ENCODE measurements around the gene CBLN3.

CBLN3 gene

DNA sequence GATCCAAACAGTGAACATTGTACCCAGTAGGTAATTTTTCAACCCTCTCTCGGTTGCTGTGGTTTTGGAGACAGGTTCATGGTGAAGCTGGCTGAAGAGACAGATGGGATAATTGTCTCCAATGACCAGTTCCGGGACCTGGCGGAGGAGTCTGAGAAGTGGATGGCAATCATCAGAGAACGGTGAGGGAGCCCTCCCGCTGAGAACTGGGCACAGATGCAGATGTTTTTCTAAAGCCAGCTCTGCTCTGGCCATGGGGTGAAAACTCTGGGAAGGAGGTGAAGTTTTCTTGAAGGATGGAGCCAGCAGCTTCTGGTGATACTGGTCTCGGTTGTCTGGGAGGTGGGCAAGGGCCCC is 6.5 kb upstream of the CBLN3 start:
- H3K4me1 Mint-ChIP-seq (ENCODE audit: low read depth in 2 of 2) = peaks cover 35 to 38% of the 10 kb centered on the region in 2 donors
- no peaks in the 10 kb centered on the region for H3K27me3 Mint-ChIP-seq
- H3K36me3 Mint-ChIP-seq (ENCODE audit: insufficient read depth) = peaks cover 67% of the 10 kb centered on the region
- DNase-seq = no peak
- peak overlapping the region; percentile 24 to 31 for H3K27ac Mint-ChIP-seq
- no peaks in the 10 kb centered on the region for H3K9me3 Mint-ChIP-seq
- ATAC-seq (replicated peaks) = no peak
- no peak overlapping the region for H3K4me3 Mint-ChIP-seq

DNA sequence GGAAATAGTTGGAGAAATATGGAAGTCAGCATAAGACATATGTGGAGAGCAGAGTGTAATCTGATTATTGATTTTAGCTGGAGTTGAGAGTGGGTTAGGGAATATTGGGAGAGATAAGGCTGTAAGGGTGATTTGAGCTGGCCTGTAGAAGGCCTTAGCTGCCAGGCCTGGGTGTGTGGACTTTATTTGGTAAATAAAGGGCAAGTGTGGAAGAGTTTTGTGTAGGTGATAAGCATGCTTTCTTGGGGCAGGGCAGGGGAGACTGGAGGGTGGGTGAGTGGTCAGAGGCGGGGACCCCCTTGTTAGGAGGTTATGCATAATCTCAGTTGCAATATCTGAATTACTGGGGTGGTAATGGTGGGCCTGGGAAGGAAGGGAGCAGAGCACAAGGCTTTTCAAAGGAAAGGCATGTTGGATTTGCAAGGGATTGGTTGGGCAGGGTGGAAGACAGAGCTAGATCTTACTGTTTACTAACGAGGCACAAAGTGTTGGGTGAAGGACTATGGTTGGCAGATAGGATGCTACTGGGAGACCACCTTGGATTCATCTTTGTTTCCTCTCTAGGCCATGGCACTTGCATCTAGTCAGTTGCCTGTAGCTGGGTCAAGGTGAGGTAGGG is 5.8 kb upstream of the CBLN3 start:
- H3K9me3 Mint-ChIP-seq = no peaks in the 10 kb centered on the region
- DNase-seq = no peak
- peaks cover 74% of the 10 kb centered on the region for H3K36me3 Mint-ChIP-seq (ENCODE audit: insufficient read depth)
- H3K27me3 Mint-ChIP-seq = no peaks in the 10 kb centered on the region
- no peak for ATAC-seq (replicated peaks)
- peaks cover 37 to 40% of the 10 kb centered on the region in 2 donors for H3K4me1 Mint-ChIP-seq (ENCODE audit: low read depth in 2 of 2)
- H3K4me3 Mint-ChIP-seq = no peak overlapping the region
- H3K27ac Mint-ChIP-seq = peak overlapping the region; percentile 24 to 31

DNA sequence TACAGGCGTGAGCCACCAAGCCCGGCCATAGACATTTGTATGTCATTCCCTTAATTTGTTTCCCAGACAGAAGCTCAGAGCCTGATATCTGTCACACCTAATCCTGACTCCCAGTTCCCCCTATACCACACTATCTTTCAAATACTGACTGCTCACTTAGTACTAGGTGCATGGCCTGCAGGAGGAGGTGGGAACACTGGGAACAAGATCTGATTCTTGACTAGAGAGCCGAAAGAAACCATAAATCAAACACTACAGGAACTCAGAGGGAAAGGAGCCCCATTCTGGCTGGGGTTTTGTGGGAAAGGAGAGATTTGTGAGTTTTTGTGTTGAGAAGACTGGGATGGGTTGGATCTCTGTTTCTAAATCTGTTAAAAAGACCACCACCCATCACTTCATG is 5.2 kb upstream of the CBLN3 start:
- Mint-ChIP-seq H3K27me3 (no peaks in the 10 kb centered on the region), H3K4me1 (ENCODE audit: low read depth in 2 of 2) (peaks cover 38 to 40% of the 10 kb centered on the region in 2 donors), H3K36me3 (ENCODE audit: insufficient read depth) (peaks cover 74% of the 10 kb centered on the region), H3K4me3 (no peak overlapping the region), H3K27ac (peak overlapping the region in 1 of 2 donors; percentile 24), H3K9me3 (no peaks in the 10 kb centered on the region)
- ATAC-seq (replicated peaks) = no peak
- DNase-seq = no peak

DNA sequence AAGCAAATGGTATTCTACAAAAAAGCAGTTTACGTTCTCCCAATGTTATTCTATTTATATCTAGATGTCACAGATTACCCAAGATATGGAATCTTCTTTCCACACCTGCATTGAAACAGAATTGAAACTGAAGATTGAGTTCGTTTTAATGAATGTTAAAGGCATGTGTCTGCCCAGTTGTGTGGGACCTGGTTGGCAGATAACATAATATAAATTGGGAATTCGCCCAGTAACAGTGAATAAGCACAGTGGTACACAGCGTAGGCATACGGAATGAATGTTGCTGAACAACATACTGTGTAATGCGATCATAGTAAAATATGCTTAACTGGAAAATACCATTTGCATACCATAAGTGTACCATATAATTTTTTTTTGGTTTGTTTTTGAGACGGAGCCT is 4.6 kb upstream of the CBLN3 start:
- H3K9me3 Mint-ChIP-seq = no peaks in the 10 kb centered on the region
- ATAC-seq (replicated peaks) (no peak), DNase-seq (no peak)
- no peak overlapping the region for H3K4me3 Mint-ChIP-seq
- H3K4me1 Mint-ChIP-seq (ENCODE audit: low read depth in 2 of 2) = peaks cover 43 to 44% of the 10 kb centered on the region in 2 donors
- H3K27me3 Mint-ChIP-seq = no peaks in the 10 kb centered on the region
- peaks cover 72% of the 10 kb centered on the region for H3K36me3 Mint-ChIP-seq (ENCODE audit: insufficient read depth)
- peak overlapping the region in 1 of 2 donors; percentile 24 for H3K27ac Mint-ChIP-seq

DNA sequence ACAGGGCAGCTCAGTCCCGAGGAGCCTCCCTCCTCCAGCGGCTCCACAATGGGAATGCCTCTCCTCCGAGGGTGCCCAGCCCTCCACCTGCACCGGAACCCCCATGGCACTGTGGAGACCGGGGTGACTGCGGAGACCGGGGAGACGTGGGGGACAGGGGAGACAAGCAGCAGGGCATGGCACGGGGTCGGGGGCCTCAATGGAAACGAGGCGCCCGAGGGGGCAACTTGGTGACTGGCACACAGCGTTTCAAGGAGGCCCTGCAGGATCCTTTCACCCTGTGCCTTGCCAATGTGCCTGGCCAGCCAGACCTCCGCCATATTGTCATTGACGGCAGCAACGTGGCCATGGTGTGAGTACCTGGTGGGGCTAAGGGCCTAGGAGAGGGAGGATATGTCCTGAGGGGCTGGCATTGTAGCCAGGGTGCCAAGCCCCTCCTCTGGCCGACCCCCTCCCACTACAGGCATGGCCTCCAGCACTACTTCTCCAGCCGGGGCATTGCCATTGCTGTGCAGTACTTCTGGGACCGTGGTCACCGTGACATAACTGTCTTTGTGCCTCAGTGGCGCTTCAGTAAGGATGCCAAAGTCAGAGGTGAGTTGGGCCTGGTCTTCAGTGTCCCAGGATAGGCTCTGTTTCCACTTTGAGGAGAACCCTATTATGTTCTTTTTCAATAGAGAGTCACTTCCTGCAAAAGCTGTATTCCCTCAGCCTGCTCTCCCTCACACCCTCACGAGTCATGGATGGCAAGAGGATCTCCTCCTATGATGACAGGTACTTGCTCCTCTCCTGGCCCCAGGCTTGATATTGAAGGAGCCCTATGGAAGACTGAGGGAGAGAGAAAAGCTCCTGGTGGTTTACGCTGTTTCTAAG is 3.0 kb upstream of the CBLN3 start:
- ATAC-seq (replicated peaks) = no peak
- Mint-ChIP-seq H3K36me3 (ENCODE audit: insufficient read depth) (peaks cover 65% of the 10 kb centered on the region), H3K4me1 (ENCODE audit: low read depth in 2 of 2) (peaks cover 39 to 44% of the 10 kb centered on the region in 2 donors), H3K27ac (peak overlapping the region; percentile 97 to 99), H3K9me3 (no peaks in the 10 kb centered on the region), H3K27me3 (no peaks in the 10 kb centered on the region), H3K4me3 (peak overlapping the region; percentile 84 to 86)
- DNase-seq = no peak

DNA sequence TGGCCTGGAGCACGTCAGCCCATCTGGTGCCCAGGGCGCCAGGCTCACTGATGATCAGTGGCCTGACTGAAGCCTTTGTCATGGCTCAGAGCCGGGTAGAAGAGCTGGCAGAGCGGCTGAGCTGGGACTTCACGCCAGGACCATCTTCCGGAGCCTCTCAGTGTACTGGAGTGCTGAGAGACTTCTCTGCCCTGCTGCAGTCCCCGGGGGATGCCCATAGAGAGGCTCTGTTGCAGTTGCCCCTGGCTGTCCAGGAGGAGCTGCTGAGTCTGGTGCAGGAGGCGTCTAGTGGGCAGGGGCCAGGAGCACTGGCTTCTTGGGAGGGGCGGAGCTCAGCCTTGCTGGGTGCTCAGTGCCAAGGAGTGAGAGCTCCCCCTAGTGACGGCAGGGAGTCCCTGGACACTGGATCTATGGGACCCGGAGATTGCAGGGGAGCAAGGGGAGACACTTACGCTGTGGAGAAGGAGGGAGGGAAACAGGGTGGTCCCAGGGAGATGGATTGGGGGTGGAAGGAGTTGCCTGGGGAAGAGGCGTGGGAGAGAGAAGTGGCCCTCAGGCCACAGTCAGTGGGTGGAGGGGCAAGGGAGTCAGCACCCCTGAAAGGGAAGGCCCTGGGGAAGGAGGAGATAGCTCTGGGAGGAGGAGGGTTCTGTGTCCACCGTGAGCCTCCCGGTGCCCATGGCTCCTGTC is 2.2 kb upstream of the CBLN3 start:
- Mint-ChIP-seq H3K36me3 (ENCODE audit: insufficient read depth) (peaks cover 57% of the 10 kb centered on the region), H3K4me3 (peak overlapping the region; percentile 84 to 86), H3K4me1 (ENCODE audit: low read depth in 2 of 2) (peaks cover 34 to 39% of the 10 kb centered on the region in 2 donors), H3K27ac (peak overlapping the region; percentile 97 to 99), H3K27me3 (no peaks in the 10 kb centered on the region), H3K9me3 (no peaks in the 10 kb centered on the region)
- peak; percentile 85 to 87 (median 87) for DNase-seq
- ATAC-seq (replicated peaks) = peak; percentile 54

DNA sequence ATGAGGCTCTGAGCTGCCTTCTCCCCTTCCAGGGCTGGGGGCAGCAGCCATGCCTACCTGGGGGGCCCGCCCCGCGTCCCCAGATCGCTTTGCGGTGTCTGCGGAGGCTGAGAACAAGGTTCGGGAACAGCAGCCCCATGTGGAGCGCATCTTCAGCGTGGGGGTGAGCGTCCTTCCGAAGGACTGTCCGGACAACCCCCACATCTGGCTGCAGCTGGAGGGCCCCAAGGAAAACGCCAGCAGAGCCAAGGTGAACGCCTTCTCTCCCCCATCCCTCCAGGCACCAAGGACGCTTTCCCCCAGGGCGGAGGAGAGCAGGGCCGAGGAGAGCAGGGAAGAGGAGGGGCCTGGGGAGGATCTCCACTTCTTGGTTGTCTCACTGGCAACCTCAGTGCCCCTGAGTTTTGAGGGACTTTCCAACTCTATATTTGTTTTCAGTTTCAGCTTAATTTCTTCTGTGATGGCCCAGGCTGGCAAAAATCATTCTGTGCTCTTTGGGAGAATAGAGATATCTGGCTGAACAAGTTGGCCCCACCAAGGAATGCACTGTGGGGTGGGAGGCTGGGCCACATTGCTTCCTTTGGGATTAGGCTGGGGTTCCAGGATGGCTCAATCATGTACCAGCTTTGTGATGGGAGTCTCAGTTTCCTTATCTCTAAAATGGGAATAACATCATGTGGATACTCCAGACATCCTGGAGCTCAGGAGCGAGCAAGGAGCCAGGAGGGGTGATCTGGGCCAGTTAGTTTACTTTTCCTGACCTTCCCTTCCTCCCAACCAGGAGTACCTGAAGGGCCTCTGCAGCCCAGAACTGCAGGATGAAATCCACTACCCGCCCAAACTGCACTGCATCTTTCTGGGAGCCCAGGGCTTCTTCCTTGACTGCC is 1.5 kb upstream of the CBLN3 start:
- ATAC-seq (replicated peaks) (peak; percentile 60), DNase-seq (peak; percentile 59 to 62 (median 60))
- Mint-ChIP-seq H3K4me3 (peak overlapping the region; percentile 84 to 86), H3K27ac (peak overlapping the region; percentile 97 to 99), H3K9me3 (no peaks in the 10 kb centered on the region), H3K4me1 (ENCODE audit: low read depth in 2 of 2) (peaks cover 37% of the 10 kb centered on the region in 2 donors), H3K36me3 (ENCODE audit: insufficient read depth) (peaks cover 55% of the 10 kb centered on the region), H3K27me3 (no peaks in the 10 kb centered on the region)

DNA sequence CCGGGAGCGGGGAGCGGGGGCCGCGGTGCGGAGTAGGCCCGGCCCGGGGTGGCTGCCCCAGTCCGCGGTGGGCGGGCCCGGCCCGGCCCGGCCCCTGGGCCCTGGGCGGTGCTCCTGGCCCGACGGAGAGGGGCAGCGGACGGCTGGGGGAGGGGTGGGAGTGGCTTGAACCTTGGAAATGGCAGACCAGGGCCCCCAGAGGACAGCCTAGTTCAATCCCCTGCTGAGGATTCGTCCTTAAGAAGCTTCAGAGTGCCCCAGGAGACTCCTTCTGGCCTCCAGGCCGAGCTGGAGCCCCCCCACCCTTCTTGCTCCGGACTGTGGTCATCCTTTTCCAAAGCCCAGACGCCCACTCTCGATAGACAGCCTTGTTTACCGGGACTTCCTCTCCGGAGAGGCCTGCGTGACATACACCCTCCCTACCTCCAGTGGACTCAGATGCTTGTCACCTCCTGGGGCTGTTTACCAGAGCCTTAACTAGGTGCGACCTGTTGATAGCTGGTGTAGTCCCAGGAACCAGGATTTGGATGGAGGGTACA is 744 bp upstream of the CBLN3 start:
- Mint-ChIP-seq H3K27ac (peak overlapping the region; percentile 97 to 99), H3K4me1 (ENCODE audit: low read depth in 2 of 2) (peaks cover 37 to 40% of the 10 kb centered on the region in 2 donors), H3K27me3 (no peaks in the 10 kb centered on the region), H3K36me3 (ENCODE audit: insufficient read depth) (peaks cover 51% of the 10 kb centered on the region), H3K4me3 (peak overlapping the region; percentile 84 to 86), H3K9me3 (no peaks in the 10 kb centered on the region)
- DNase-seq (peak; percentile 22 to 56 (median 39)), ATAC-seq (replicated peaks) (peak; percentile 56)

DNA sequence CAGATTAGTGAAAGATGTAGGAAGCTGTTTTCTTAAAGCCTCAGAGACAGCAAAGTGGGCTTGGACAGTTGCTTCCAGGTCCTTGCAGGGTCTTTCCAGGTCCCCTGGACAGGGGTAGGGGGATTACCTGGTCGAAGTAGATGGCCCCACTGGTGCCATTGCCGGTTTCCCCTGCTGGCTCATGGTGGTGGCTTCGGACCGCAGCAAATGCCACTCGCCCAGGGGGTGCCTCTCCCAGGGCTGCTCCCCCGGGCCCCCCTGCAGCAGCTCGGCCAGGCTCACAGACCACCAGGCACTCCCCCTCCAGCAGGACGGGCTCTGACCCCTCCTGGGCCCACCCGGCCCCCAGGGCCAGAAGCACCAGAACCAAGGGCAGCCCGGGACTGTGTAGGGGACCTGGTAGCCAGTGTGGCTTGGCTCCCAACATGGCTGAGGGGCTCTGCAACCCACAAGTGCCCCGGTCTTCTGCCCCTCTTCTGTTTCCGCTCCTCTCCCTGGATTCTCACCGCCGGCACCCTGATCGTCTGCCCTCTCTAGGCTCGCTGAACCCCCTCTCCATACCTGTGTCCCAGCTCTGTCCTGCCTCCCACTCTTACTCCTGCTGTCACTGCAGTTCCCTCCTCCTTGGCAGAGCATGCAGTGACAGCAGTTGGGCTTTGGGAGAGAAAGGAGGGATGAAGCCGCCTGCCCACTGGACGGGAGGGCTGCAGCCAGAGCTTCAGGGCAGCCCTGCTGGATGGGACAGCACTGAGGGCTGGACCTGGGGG is 657 bp downstream of the CBLN3 start:
- Mint-ChIP-seq H3K4me3 (peak overlapping the region; percentile 84 to 86), H3K27me3 (no peaks in the 10 kb centered on the region)
- DNase-seq = no peak

DNA sequence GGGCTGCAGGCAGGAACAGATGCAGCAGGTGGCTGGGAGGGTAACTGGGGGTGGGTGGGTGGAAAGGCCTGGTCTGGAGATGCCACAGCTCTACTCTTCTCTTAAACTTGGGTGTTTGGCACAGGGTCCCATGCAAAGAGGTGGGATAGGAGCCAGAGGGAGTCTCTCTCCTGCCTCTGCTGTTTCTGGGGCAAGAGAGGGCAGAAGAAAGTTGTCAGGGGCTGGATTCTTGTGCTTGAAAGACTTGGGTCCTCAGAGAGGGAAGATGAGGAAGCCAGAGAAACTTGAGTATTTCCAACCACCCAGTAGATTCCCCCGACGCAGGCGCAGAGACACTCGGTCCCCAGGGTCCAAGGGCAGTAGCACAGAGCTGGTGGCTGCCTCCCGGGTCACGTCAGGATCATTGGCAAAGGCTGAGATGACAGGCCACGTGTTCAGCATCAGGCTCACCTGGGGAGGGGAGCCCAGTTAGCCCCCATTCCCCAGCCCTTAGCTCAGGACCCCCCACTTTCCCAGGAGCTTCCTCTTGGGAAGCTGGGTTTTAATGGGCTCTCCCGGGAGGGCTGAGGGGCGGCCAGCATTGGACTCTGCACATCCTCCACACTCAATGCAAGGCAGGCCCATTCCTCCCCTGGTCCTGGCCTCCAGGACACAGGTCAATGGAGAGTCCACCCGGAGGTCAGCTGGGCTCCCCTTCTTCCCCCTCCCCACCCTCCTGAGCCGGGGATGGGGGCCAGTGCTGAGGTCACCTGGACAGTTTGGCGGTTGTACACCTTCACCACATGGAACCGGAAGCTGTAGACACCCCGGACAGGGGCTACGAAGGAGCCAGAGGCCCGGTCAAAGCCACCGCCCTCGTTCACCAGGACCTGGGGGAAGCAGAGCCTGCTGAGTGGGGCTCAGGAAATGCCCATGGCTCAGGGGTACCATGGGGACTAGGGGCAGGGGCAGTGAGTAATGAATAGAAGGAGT is 1.6 kb downstream of the CBLN3 start:
- no peak for ATAC-seq (replicated peaks)
- Mint-ChIP-seq H3K4me3 (peak overlapping the region in 1 of 2 donors; percentile 57), H3K27ac (peak overlapping the region; percentile 76 to 97), H3K27me3 (no peaks in the 10 kb centered on the region), H3K4me1 (ENCODE audit: low read depth in 2 of 2) (peaks cover 33 to 36% of the 10 kb centered on the region in 2 donors), H3K9me3 (no peaks in the 10 kb centered on the region), H3K36me3 (ENCODE audit: insufficient read depth) (peaks cover 30% of the 10 kb centered on the region)
- no peak for DNase-seq

More for the DNA sequence above, 657 bp downstream of the CBLN3 start:
- Mint-ChIP-seq H3K9me3 (no peaks in the 10 kb centered on the region), H3K27ac (peak overlapping the region; percentile 97 to 99), H3K4me1 (ENCODE audit: low read depth in 2 of 2) (peaks cover 37 to 40% of the 10 kb centered on the region in 2 donors), H3K36me3 (ENCODE audit: insufficient read depth) (peaks cover 40% of the 10 kb centered on the region)
- no peak for ATAC-seq (replicated peaks)

DNA sequence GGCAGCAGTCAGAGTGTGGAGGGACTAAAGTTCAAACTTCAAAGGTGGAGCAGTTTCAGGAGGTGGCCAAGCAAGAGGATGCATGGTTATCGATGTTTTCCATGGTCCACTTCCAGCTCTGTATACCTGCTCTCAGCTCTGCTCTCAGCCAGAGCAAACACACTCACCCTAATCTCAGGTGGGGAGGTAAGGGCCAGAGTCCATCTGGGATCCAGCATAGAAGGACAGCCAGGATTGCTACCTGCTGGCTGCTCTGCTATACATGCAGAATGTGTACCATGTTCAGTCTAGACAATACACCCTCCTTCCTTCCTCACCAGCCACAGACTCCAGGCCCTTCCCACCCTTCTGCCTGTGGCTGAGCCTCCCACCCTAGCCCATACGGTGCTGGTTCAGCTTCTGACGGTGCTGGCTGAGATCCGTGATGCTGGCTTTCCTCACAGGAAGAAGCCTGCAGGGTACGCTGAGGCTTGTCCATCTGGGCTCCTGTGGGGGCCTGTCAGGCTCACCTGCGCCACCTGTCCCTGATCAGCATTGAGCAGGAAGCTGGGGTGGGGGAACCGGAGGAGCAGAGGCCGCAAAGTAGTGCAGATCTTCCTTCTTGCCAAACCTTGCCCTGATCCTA is 2.4 kb downstream of the CBLN3 start:
- DNase-seq (no peak), ATAC-seq (replicated peaks) (no peak)
- Mint-ChIP-seq H3K27me3 (no peaks in the 10 kb centered on the region), H3K4me1 (ENCODE audit: low read depth in 2 of 2) (peaks cover 31 to 34% of the 10 kb centered on the region in 2 donors), H3K36me3 (ENCODE audit: insufficient read depth) (peaks cover 23% of the 10 kb centered on the region), H3K9me3 (no peaks in the 10 kb centered on the region), H3K27ac (no peak overlapping the region), H3K4me3 (no peak overlapping the region)
